Heart left ventricle (tissue), 16 donors: Measurements from ENCODE around the gene SFXN2. TPM values are rescaled to one million over a fixed set of nuclear protein-coding genes. Genes with fewer than 3 reads are reported as not detected.

Experiments used
- ATAC-seq, 4 donors: fragments of 200-7000 bp; cut with Tn5 transposase; one replicate each; pipeline ENCODE4 v1.9.1; 2020 to 2022; ENCODE audit warnings: moderate library complexity in 4 of 4, mild to moderate bottlenecking in 3 of 4, moderate number of reproducible peaks in 1 of 4
- DNase-seq, 5 donors: peaks; one replicate each; pipeline ENCODE4 v3.0.0-alpha.2; 2020
- H3K27ac ChIP-seq, 12 donors: fragments of 200-600 bp; sonication (generic) in 4 of 12; one replicate each; pipeline versions ENCODE4 v1.5.0 to v1.8.0; 2016 to 2022; ENCODE audit warnings: mild to moderate bottlenecking in 2 of 12
- H3K27me3 ChIP-seq, 9 donors: fragments of 200-600 bp; sonication (generic) in 2 of 9; one replicate each; pipeline versions ENCODE4 v1.5.1 to v1.8.0; 2016 to 2022; ENCODE audit warnings: mild to moderate bottlenecking in 3 of 9
- H3K36me3 ChIP-seq, 9 donors: fragments of 200-600 bp; sonication (generic) in 2 of 9; one replicate each; pipeline versions ENCODE4 v1.5.0 to v1.8.0; 2018 to 2022; ENCODE audit warnings: mild to moderate bottlenecking in 2 of 9
- H3K4me1 ChIP-seq, 12 donors: fragments of 200-600 bp; sonication (generic) in 4 of 12; one replicate each; pipeline versions ENCODE4 v1.5.0 to v1.8.0; 2016 to 2022; ENCODE audit warnings: mild to moderate bottlenecking in 3 of 12
- H3K4me3 ChIP-seq, 12 donors: fragments of 200-600 bp; sonication (generic) in 4 of 12; one replicate each; pipeline versions ENCODE4 v1.5.0 to v1.8.0; 2017 to 2022; ENCODE audit warnings: mild to moderate bottlenecking in 9 of 12, moderate library complexity in 4 of 12
- H3K9me3 ChIP-seq, 12 donors: fragments of 200-600 bp; sonication (generic) in 4 of 12; one replicate each; pipeline versions ENCODE4 v1.5.0 to v1.8.0; 2016 to 2022; ENCODE audit warnings: mild to moderate bottlenecking in 1 of 12
- POLR2A ChIP-seq, 2 donors: fragments of 450-650 bp; IDR thresholded peaks; one replicate each; pipeline ENCODE4 v1.6.1; 2017; ENCODE audit warnings: antibody characterized with exemption in 2 of 2, mild to moderate bottlenecking in 2 of 2, moderate library complexity in 2 of 2
- WGBS, 4 donors: extraction: QIAGEN DNeasy Blood & Tissue Kit in 2 of 4; methylation state at CpG; one replicate each; pipeline versions ENCODE4 v1.1.5 to v1.1.7; 2013 to 2018; 5-methylcytosine and 5-hydroxymethylcytosine counted together
- intact Hi-C, 10 donors: fragments of 100-400 bp; cut with DNase I; formaldehyde crosslinking; loops; one replicate each; pipeline versions ENCODE4 v1.11.1 to v1.14.2; 2022
- polyA plus RNA-seq, 2 donors: library from polyadenylated mRNA; stranded (reverse); fragments of 200-250 nt; gene quantifications; one replicate each; pipeline ENCODE4 v1.2.3, GENCODE V29; 2013
- total RNA-seq, 9 donors: library from RNA; depleted of rRNA in 2 of 9; stranded (reverse); fragments of >200 nt in 2 of 9; fragmentation: NEBNext Ultra II Directional in 3 of 9; extraction: Animal tissue kit (Norgen Biotek cat#: 25700) in 3 of 9; gene quantifications; one replicate each; pipeline versions ENCODE4 v1.1.0 to v1.2.4, GENCODE V29; 2016 to 2023
- TF ChIP-seq, protein P1 (sequence below), 12 donors: fragments of 200-600 bp; sonication (generic) in 4 of 12; IDR thresholded peaks; one replicate each; pipeline versions ENCODE4 v1.5.0 to v1.8.0; 2018 to 2022; ENCODE audit warnings: antibody characterized with exemption in 12 of 12, mild to moderate bottlenecking in 5 of 12
- donor health status: ischemic (EF 13 %, LVEDD 7.1; RV severe dilation, severe dysfunction).
- donor health status: healthy with polysubstance abuse.
- donor health status: DM: no; HTN: yes; CAD: no.
- donor health status: DM: no; HTN: no; CAD: no.
- donor health status: ischemic (EF 25% LVEDD 6.9; RV normal size, moderate dysfunction).
- donor health status: ischemic (EF 25% LVEDD 5.7; RV mildly dilated, moderate dysfunction).
- donor health status: healthy.
- donor health status: DM: yes; HTN: yes; CAD: no.
- donor health status: ischemic (EF 35%, LVEDD 5.7; RV mildly dilated, moderate dysfunction).
- donor health status: nonischemic (EF 11% LVEDD 7.7; RV severe dilation, severe dysfunction).
- donor health status: DM: yes; HTN: yes; CAD: no.
- donor health status: PGD.
- donor health status: ischemic (EF 29% LVEDD 5.4; RV normal size, mild dysfunction).
- donor health status: nonischemic (EF 23%, LVEDD 6.1; RV moderate dilation, normal function).

Gene SFXN2
- total and polyA plus RNA-seq, 11 donors, result 0.50 to 7.2 (median 2.4) TPM

DNA sequence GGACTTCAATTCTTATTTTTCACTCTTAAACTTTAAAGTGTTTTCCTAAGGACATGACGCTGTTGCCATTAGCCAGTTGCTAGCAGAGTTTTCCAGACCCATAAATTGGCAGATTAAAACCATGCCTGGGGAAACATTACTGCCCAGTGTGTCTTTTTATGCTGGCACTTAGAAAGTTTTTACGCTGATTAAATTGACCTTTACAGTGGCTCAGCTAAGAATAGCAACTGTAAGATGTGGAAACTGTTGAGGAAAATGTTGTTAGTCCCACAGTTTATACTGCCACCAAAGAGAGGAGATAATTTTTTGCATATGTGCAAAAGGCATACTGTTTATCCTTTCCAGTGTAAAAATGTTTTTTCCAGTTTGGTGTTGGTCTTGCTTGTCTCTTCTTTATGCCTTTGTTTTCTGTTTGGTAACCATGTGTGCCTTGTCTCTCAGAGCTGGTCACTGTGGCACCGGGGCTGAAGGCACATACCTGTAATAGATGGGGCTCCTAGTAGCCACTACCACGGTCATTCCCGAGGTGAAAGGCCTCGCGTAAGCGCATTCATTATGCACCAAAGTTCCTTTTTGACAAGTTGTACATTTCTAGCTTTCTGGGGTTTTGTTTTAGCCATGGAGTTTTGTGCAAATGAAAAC lies 77.4 kb downstream of the SFXN2 start:
- 54 to 70% (median 56%) methylated on average over 8 of the region's 8 CpGs for WGBS, 4 donors
- ATAC-seq, result peak in 2 of 4 donors; percentile 27 to 40
- Histone ChIP-seq H3K27me3 (no peaks in the 10 kb centered on the region), H3K36me3 (peaks cover 0 to 11% (median 0%) of the 10 kb centered on the region in 9 donors), H3K4me1 (peaks cover 11 to 90% (median 57%) of the 10 kb centered on the region in 12 donors), H3K9me3 (peaks cover 0 to 4% (median 0%) of the 10 kb centered on the region in 12 donors), H3K4me3 (no peak overlapping the region), H3K27ac (peak overlapping the region; percentile 30 to 85 (median 64))
- DNase-seq, result no peak
- intact Hi-C loops, result loop anchor here in 1 of 10 donors (10.0 kb wide), 1 partner anchor 47 kb away; the partner anchor contains the start of gene WBP1L
- TF ChIP-seq, protein P1, sequence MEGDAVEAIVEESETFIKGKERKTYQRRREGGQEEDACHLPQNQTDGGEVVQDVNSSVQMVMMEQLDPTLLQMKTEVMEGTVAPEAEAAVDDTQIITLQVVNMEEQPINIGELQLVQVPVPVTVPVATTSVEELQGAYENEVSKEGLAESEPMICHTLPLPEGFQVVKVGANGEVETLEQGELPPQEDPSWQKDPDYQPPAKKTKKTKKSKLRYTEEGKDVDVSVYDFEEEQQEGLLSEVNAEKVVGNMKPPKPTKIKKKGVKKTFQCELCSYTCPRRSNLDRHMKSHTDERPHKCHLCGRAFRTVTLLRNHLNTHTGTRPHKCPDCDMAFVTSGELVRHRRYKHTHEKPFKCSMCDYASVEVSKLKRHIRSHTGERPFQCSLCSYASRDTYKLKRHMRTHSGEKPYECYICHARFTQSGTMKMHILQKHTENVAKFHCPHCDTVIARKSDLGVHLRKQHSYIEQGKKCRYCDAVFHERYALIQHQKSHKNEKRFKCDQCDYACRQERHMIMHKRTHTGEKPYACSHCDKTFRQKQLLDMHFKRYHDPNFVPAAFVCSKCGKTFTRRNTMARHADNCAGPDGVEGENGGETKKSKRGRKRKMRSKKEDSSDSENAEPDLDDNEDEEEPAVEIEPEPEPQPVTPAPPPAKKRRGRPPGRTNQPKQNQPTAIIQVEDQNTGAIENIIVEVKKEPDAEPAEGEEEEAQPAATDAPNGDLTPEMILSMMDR (IDR thresholded peaks at IDR 0.05), result no peak
- no peak for TF ChIP-seq POLR2A (IDR thresholded peaks at IDR 0.05)

Other genes with a start within 250 kb of the SFXN2 start
- gene ACTR1A, start 211.9 kb upstream of the SFXN2 start, total RNA-seq, result 100 to 1,000 TPM; 103 to 175 (median 119) TPM
- 100 to 1,000 TPM; 100 to 156 TPM for gene ACTR1A, start 211.9 kb upstream of the SFXN2 start, polyA plus RNA-seq
- 10 to 100 TPM in 1 of 9 donors, 1 to 10 TPM in 8; 5.8 to 12.7 (median 7.7) TPM for gene SUFU, start 210.7 kb upstream of the SFXN2 start, total RNA-seq
- gene SUFU, start 210.7 kb upstream of the SFXN2 start, polyA plus RNA-seq, result 1 to 10 TPM; 3.7 to 5.3 TPM
- 100 to 1,000 TPM in 6 of 9 donors, 10 to 100 TPM in 3; 91.5 to 225 (median 107) TPM for gene TRIM8, start 70.2 kb upstream of the SFXN2 start, total RNA-seq
- 10 to 100 TPM; 38.9 to 94.6 TPM for gene TRIM8, start 70.2 kb upstream of the SFXN2 start, polyA plus RNA-seq
- gene ARL3, start 239 bp upstream of the SFXN2 start, total RNA-seq, result 10 to 100 TPM in 7 of 9 donors, 1 to 10 TPM in 2; 5.8 to 17.0 (median 12.6) TPM
- 10 to 100 TPM in 1 of 2 donors, 1 to 10 TPM in 1; 9.0 to 19.3 TPM for gene ARL3, start 239 bp upstream of the SFXN2 start, polyA plus RNA-seq
- gene WBP1L, start 29.3 kb downstream of the SFXN2 start, total RNA-seq, result 10 to 100 TPM; 18.5 to 75.1 (median 27.6) TPM
- gene WBP1L, start 29.3 kb downstream of the SFXN2 start, polyA plus RNA-seq, result 10 to 100 TPM; 10.7 to 28.5 TPM
- under 1 TPM in 1 of 9 donors, not detected in 8; 0.25 TPM for gene CYP17A1, start 122.8 kb downstream of the SFXN2 start, total RNA-seq
- gene CYP17A1, start 122.8 kb downstream of the SFXN2 start, polyA plus RNA-seq, result not detected
- 10 to 100 TPM; 11.5 to 29.3 (median 16.9) TPM for gene BORCS7, start 139.6 kb downstream of the SFXN2 start, total RNA-seq
- gene BORCS7, start 139.6 kb downstream of the SFXN2 start, polyA plus RNA-seq, result 10 to 100 TPM; 15.4 to 32.9 TPM
- gene AS3MT, start 154.8 kb downstream of the SFXN2 start, total RNA-seq, result 10 to 100 TPM in 7 of 9 donors, 1 to 10 TPM in 2; 8.6 to 29.0 (median 15.8) TPM
- 10 to 100 TPM in 1 of 2 donors, 1 to 10 TPM in 1; 5.2 to 42.2 TPM for gene AS3MT, start 154.8 kb downstream of the SFXN2 start, polyA plus RNA-seq
- 1 to 10 TPM; 2.9 to 6.3 (median 4.1) TPM for gene CNNM2, start 203.7 kb downstream of the SFXN2 start, total RNA-seq
- 1 to 10 TPM; 1.3 to 2.8 TPM for gene CNNM2, start 203.7 kb downstream of the SFXN2 start, polyA plus RNA-seq